Type B pancreatic cell (in vitro differentiated cells): ENCODE results near the gene LYRM7. TPM values are rescaled to one million over a fixed set of nuclear protein-coding genes. Genes with fewer than 3 reads are reported as not detected.
"Not testable (repeated sequence)": the region's sequence is repeated elsewhere in the genome, so short reads cannot be mapped to it uniquely, and the experiment has no call there.

Experiments
- DNase-seq: peaks from one replicate; pipeline ENCODE4 v3.0.0; 2021; ENCODE audit warnings: mixed read lengths; ENCODE audit not compliant: unreplicated experiment; ENCODE audit errors: extremely low spot score
- H3K27ac Mint-ChIP-seq: 2 replicates; pipeline ENCODE4 v1.8.0; 2021; ENCODE audit warnings: mild to moderate bottlenecking, mixed read lengths
- H3K27me3 Mint-ChIP-seq: 2 replicates; pipeline ENCODE4 v1.8.0; 2021; ENCODE audit warnings: mixed read lengths
- H3K36me3 Mint-ChIP-seq: 2 replicates; pipeline ENCODE4 v1.8.0; 2021; ENCODE audit warnings: mixed read lengths
- H3K4me1 Mint-ChIP-seq: one replicate; pipeline ENCODE4 v1.8.0; 2021; ENCODE audit warnings: mixed read lengths; ENCODE audit not compliant: unreplicated experiment
- H3K4me3 Mint-ChIP-seq: 2 replicates; pipeline ENCODE4 v1.8.0; 2021; ENCODE audit warnings: mild to moderate bottlenecking, mixed read lengths
- H3K9me3 Mint-ChIP-seq: 2 replicates; pipeline ENCODE4 v1.8.0; 2021; ENCODE audit warnings: mixed read lengths
- total RNA-seq: library from RNA; stranded (reverse); gene quantifications from 2 replicates; pipeline ENCODE4 v1.2.1, GENCODE V29; 2021; ENCODE audit warnings: low replicate concordance
- TF ChIP-seq, protein P1 (sequence below): fragments of 200-600 bp; sonication (generic); conservative IDR thresholded peaks from 2 replicates; pipeline ENCODE4 v1.5.0; 2021; ENCODE audit warnings: antibody characterized with exemption, mild to moderate bottlenecking

LYRM7 gene
- total RNA-seq, 1 donor from 2014 or later, result 9.3 TPM

DNA sequence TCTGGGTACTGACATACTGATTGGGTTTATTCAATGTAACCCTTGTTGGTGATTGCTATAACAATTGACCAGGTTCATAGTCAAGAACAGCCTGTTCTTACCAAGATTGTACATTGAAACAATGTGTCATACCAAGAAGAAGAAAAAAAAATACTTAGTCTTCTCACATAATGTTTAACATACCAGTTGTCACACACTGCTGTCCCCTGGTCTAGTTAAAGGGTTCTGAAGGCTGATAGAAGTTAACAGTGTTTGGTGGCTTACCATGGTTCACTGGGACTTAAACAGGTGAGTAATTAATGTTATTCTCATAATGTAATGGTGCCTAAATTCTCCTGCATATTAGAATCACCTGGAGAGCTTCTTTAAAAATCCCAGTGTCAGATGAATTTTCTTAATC is 74.6 kb downstream of the LYRM7 start:
- no peak for DNase-seq
- TF ChIP-seq, protein P1, sequence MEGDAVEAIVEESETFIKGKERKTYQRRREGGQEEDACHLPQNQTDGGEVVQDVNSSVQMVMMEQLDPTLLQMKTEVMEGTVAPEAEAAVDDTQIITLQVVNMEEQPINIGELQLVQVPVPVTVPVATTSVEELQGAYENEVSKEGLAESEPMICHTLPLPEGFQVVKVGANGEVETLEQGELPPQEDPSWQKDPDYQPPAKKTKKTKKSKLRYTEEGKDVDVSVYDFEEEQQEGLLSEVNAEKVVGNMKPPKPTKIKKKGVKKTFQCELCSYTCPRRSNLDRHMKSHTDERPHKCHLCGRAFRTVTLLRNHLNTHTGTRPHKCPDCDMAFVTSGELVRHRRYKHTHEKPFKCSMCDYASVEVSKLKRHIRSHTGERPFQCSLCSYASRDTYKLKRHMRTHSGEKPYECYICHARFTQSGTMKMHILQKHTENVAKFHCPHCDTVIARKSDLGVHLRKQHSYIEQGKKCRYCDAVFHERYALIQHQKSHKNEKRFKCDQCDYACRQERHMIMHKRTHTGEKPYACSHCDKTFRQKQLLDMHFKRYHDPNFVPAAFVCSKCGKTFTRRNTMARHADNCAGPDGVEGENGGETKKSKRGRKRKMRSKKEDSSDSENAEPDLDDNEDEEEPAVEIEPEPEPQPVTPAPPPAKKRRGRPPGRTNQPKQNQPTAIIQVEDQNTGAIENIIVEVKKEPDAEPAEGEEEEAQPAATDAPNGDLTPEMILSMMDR, result no peak
- Mint-ChIP-seq H3K36me3 (no peaks in the 10 kb centered on the region), H3K27ac (no peak overlapping the region), H3K27me3 (no peaks in the 10 kb centered on the region), H3K4me3 (no peak overlapping the region), H3K9me3 (no peaks in the 10 kb centered on the region), H3K4me1 (no peaks in the 10 kb centered on the region)

DNA sequence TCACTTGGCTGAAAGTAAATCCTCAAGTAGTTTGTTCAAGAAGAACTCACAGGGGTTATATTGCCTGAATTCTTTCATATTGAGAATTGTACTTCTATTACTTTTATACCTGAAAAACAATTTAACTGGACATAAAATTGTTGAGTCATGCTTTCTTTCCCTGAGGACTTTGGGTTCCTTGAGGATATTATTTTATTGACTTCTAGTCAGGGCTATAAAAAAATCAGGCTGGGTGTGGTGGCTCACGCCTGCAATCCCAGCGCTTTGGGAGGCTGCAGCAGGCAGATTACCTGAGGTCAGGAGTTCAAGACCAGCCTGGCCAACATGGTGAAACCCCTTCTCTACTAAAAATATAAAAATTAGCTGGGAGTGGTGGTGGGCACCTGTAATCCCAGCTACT is 75.2 kb downstream of the LYRM7 start:
- H3K4me1 Mint-ChIP-seq, result no peaks in the 10 kb centered on the region
- no peaks in the 10 kb centered on the region for H3K9me3 Mint-ChIP-seq
- no peaks in the 10 kb centered on the region for H3K27me3 Mint-ChIP-seq
- no peak overlapping the region for H3K27ac Mint-ChIP-seq
- DNase-seq, result no peak
- H3K36me3 Mint-ChIP-seq, result no peaks in the 10 kb centered on the region
- no peak overlapping the region for H3K4me3 Mint-ChIP-seq
- TF ChIP-seq, protein P1, result no peak

DNA sequence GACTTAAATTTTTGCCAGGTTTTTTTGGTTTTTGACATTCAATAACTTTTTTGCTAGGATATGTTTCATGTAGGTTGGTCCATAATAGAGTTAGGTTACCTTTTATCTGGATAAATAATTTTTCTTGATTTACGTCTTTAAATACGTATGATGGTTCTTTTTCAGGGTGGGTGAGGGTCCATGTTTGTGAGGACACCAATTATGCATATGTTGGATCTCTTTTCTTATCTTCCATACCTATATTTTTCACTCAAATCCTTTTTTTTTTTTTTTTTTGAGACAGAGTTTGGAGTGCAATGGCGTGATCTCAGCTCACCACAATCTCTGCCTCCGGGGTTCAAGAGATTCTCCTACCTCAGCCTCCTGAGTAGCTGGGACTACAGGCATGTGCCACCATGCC is 75.8 kb downstream of the LYRM7 start:
- H3K36me3 Mint-ChIP-seq, result no peaks in the 10 kb centered on the region
- no peaks in the 10 kb centered on the region for H3K9me3 Mint-ChIP-seq
- no peaks in the 10 kb centered on the region for H3K4me1 Mint-ChIP-seq
- H3K4me3 Mint-ChIP-seq, result no peak overlapping the region
- no peak for DNase-seq
- TF ChIP-seq, protein P1, result no peak
- H3K27ac Mint-ChIP-seq, result no peak overlapping the region
- no peaks in the 10 kb centered on the region for H3K27me3 Mint-ChIP-seq

DNA sequence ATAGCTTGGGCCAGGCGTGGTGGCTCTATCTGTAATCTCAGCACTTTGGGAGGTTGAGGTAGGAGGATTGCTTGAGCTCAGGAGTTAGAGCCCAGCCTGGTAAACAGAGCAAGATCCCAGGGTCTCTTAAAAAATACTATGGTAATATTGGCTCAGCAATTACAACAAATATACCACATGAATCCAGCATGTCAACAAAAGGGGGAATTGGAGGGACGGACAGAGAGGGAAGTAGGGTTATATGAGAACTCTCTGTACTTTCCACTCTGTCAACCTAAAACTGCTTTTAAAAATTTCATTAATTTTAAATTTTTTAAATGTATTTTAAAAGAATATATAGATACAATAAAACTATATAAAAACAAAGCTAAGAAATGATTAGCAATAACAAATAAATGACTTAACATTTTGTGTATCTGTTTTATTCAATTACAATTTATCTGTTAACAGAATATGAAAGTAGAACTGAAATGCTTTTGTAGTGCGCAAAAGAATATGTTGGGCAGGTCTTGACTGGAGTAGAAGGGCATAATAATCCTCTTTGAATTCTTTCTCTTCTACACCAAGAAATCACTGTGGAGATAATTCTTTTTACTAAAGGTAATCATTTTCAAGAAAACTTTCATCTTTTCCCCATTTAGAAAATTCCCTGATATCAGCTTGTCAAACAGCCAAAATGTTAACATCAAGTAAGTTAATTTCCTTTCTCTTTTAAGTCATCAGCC is 80.2 kb downstream of the LYRM7 start:
- Mint-ChIP-seq H3K27ac (no peak overlapping the region), H3K27me3 (no peaks in the 10 kb centered on the region), H3K36me3 (no peaks in the 10 kb centered on the region), H3K4me1 (no peaks in the 10 kb centered on the region), H3K9me3 (no peaks in the 10 kb centered on the region), H3K4me3 (no peak overlapping the region)
- DNase-seq, result no peak
- TF ChIP-seq, protein P1, result no peak

DNA sequence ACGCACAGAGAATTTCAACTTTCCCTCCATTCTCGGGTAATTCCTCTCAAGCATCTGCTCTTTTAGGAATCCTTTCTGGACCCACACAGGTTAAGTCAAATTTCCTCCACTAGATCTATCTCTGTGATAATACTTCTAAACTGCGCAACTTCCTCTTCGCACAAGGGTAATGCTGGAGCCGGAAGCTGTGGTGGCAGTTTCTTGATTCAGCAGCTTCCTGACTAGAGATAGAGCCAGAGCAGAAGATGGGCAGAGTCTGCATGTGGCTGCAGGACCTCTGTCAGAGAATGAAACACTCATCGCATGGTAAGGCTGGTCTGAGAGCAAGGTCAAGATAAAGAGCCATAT is 82.1 kb downstream of the LYRM7 start:
- no peak for DNase-seq
- TF ChIP-seq, protein P1, result no peak
- Mint-ChIP-seq H3K27me3 (no peaks in the 10 kb centered on the region), H3K4me1 (no peaks in the 10 kb centered on the region), H3K4me3 (no peak overlapping the region), H3K9me3 (no peaks in the 10 kb centered on the region), H3K36me3 (no peaks in the 10 kb centered on the region), H3K27ac (no peak overlapping the region)

DNA sequence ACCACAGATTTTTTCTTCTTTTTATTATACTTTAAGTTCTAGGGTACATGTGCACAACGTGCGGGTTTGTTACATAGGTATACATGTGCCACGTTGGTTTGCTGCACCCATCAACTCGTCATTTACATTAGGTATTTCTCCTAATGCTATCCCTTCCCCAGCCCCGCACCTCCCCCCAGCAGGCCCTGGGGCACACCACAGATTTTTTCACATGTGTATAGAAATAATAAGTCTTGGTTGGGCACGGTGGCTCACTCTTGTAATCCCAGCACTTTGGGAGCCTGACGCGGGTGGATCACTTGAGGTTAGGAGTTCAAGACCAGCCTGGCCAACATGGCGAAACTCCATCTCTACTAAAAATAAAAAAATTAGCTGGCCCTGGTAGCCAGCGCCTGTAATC is 83.3 kb downstream of the LYRM7 start:
- H3K4me1 Mint-ChIP-seq, H3K27me3 Mint-ChIP-seq, H3K27ac Mint-ChIP-seq, H3K9me3 Mint-ChIP-seq, H3K36me3 Mint-ChIP-seq, DNase-seq, H3K4me3 Mint-ChIP-seq: not testable (repeated sequence)
